Measurements from ENCODE around the gene CHIT1. TPM values are rescaled to one million over a fixed set of nuclear protein-coding genes. Genes with fewer than 3 reads are reported as not detected.
"Not testable (repeated sequence)": the region's sequence is repeated elsewhere in the genome, so short reads cannot be mapped to it uniquely, and the experiment has no call there.

Gene CHIT1
- total and polyA plus RNA-seq, 7 experiments from 2014 or later = 0.76 to 2.2 (median 1.1) TPM; not detected in 2

DNA sequence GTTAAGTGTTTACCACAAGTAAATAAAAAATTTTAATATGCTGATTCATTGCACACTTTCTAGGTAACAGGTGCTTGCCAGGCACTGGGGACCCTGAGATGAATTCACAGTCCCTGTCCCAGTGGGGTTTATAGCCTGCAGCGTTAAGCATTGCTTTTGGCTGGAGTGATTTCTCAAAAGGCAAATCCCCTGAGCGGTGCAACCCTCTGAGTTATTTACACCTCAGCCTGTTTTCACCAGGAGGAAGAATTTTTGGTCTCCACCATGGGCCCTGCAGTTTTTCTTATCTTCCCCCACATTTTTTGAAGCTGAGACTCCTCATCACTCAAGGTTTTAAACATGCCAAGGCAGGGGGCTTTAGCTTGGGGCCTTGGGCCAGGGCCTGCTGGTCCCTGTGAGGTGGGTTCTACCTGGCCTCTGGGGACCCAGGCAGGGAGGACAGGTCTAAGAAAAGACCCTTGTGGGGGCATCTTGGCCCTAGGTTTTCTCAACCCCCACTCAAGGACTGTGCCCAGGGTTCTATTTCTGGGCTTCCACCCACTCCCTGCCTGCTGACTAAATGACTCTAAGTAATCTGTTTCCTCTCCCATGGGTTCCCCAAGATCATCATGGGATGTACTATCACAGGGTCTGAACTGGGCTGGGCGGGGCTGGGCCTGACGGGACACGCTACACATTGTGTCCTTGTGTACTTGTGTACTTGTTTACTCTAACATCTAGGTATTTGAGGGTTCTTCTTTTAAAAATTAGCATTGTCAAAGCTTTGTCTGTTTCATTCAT is 10.2 kb upstream of the CHIT1 start:
- Histone ChIP-seq H3K4me3 (ENCODE audit: low read length) (no peak overlapping the region), H3K4me1 (ENCODE audit: control insufficient read depth in 2 of 2, insufficient read depth in 2 of 2, low read length in 2 of 2) (no peaks in the 10 kb centered on the region), H3K27ac (ENCODE audit: low read depth, low read length) (no peak overlapping the region), H3K27me3 (ENCODE audit: control insufficient read depth in 2 of 2, insufficient read depth in 2 of 2, low read length in 2 of 2) (no peaks in the 10 kb centered on the region), H3K36me3 (ENCODE audit: control insufficient read depth in 2 of 3, insufficient read depth in 3 of 3, low read length in 3 of 3) (no peaks in the 10 kb centered on the region), H3K9me3 (ENCODE audit: control insufficient read depth in 2 of 3, low read length in 3 of 3) (peaks cover 0 to 9% (median 0%) of the 10 kb centered on the region in 3 experiments)
- DNase-seq = no peak
- H3K27ac Mint-ChIP-seq = no peak overlapping the region
- no peaks in the 10 kb centered on the region for H3K4me1 Mint-ChIP-seq
- no peak for ATAC-seq
- peaks cover 5 to 30% (median 17%) of the 10 kb centered on the region in 11 donors for H3K9me3 Mint-ChIP-seq
- ChIA-PET CTCF (no interaction called here), POLR2A (no interaction called here)
- no peak overlapping the region for H3K4me3 Mint-ChIP-seq
- peaks cover 29 to 39% (median 33%) of the 10 kb centered on the region in 5 donors for H3K27me3 Mint-ChIP-seq
- H3K36me3 Mint-ChIP-seq = peaks cover 0 to 16% (median 2%) of the 10 kb centered on the region in 5 donors
- intact Hi-C loops (cut with micrococcal nuclease) = no loop called here

DNA sequence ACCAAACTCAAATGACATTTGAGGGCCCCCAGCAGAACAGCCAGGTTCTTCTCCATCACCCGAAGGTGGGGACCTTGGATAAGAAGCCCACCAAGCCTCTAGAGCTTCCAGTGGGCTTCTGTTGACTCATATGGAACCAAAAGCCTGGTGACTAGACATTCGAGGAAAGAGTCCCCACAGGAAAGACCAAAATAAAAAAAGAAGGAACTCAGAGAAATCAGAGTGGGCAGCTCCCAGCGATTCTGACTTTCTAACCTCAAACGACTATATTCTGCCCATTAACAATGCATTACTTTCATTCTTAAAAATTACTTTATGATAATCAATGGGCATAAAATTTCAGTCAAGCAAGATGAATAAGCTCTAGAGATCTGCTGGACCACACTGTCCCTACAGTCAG is 9.6 kb upstream of the CHIT1 start:
- H3K9me3 ChIP-seq (ENCODE audit: control insufficient read depth in 2 of 3, low read length in 3 of 3) = peaks cover 0 to 9% (median 0%) of the 10 kb centered on the region in 3 experiments
- Mint-ChIP-seq H3K36me3 (peaks cover 0 to 19% (median 2%) of the 10 kb centered on the region in 5 donors), H3K27ac (no peak overlapping the region), H3K4me1 (no peaks in the 10 kb centered on the region), H3K9me3 (peaks cover 11 to 37% (median 22%) of the 10 kb centered on the region in 11 donors), H3K4me3 (no peak overlapping the region), H3K27me3 (peaks cover 28 to 37% (median 33%) of the 10 kb centered on the region in 5 donors)
- no peak overlapping the region for H3K4me3 ChIP-seq (ENCODE audit: low read length)
- CTCF ChIA-PET = interaction anchor here (0.6 kb wide), 1 partner anchor 25 kb away, joined by 3 read pairs; no protein-coding TSS in a partner anchor
- H3K36me3 ChIP-seq (ENCODE audit: control insufficient read depth in 2 of 3, insufficient read depth in 3 of 3, low read length in 3 of 3) = no peaks in the 10 kb centered on the region
- H3K27me3 ChIP-seq (ENCODE audit: control insufficient read depth in 2 of 2, insufficient read depth in 2 of 2, low read length in 2 of 2) = no peaks in the 10 kb centered on the region
- intact Hi-C loops (cut with micrococcal nuclease) = no loop called here
- ATAC-seq (no peak), DNase-seq (no peak)
- POLR2A ChIA-PET = no interaction called here
- H3K4me1 ChIP-seq (ENCODE audit: control insufficient read depth in 2 of 2, insufficient read depth in 2 of 2, low read length in 2 of 2) = no peaks in the 10 kb centered on the region
- no peak overlapping the region for H3K27ac ChIP-seq (ENCODE audit: low read depth, low read length)

GRCh38 chr1:203238535-203238934 is 9.1 kb upstream of the CHIT1 start:
- Histone ChIP-seq H3K4me1 (ENCODE audit: control insufficient read depth in 2 of 2, insufficient read depth in 2 of 2, low read length in 2 of 2) (no peaks in the 10 kb centered on the region), H3K27ac (ENCODE audit: low read depth, low read length) (no peak overlapping the region), H3K9me3 (ENCODE audit: control insufficient read depth in 2 of 3, low read length in 3 of 3) (peaks cover 0 to 9% (median 0%) of the 10 kb centered on the region in 3 experiments), H3K36me3 (ENCODE audit: control insufficient read depth in 2 of 3, insufficient read depth in 3 of 3, low read length in 3 of 3) (no peaks in the 10 kb centered on the region), H3K4me3 (ENCODE audit: low read length) (no peak overlapping the region), H3K27me3 (ENCODE audit: control insufficient read depth in 2 of 2, insufficient read depth in 2 of 2, low read length in 2 of 2) (no peaks in the 10 kb centered on the region)
- Mint-ChIP-seq H3K27ac (no peak overlapping the region), H3K4me1 (no peaks in the 10 kb centered on the region), H3K27me3 (peaks cover 26 to 43% (median 35%) of the 10 kb centered on the region in 5 donors), H3K36me3 (peaks cover 2 to 24% (median 5%) of the 10 kb centered on the region in 5 donors), H3K9me3 (peaks cover 15 to 42% (median 26%) of the 10 kb centered on the region in 11 donors), H3K4me3 (no peak overlapping the region)
- POLR2A ChIA-PET = no interaction called here
- no peak for ATAC-seq
- no peak for DNase-seq
- CTCF ChIA-PET = interaction anchor here (0.6 kb wide), 1 partner anchor 24 kb away, joined by 3 read pairs; no protein-coding TSS in a partner anchor
- intact Hi-C loops (cut with micrococcal nuclease) = no loop called here

- DNase-seq; ATAC-seq; CTCF ChIA-PET; H3K4me3 Mint-ChIP-seq; H3K27ac Mint-ChIP-seq; POLR2A ChIA-PET; H3K4me1 ChIP-seq (ENCODE audit: control insufficient read depth in 2 of 2, insufficient read depth in 2 of 2, low read length in 2 of 2); intact Hi-C loops (cut with micrococcal nuclease); H3K27me3 ChIP-seq (ENCODE audit: control insufficient read depth in 2 of 2, insufficient read depth in 2 of 2, low read length in 2 of 2); H3K27ac ChIP-seq (ENCODE audit: low read depth, low read length); H3K9me3 ChIP-seq (ENCODE audit: control insufficient read depth in 2 of 3, low read length in 3 of 3); H3K36me3 ChIP-seq (ENCODE audit: control insufficient read depth in 2 of 3, insufficient read depth in 3 of 3, low read length in 3 of 3); H3K4me1 Mint-ChIP-seq; H3K4me3 ChIP-seq (ENCODE audit: low read length): not testable (repeated sequence)
- Mint-ChIP-seq H3K9me3 (peaks cover 15 to 54% (median 28%) of the 10 kb centered on the region in 11 donors), H3K36me3 (peaks cover 2 to 22% (median 5%) of the 10 kb centered on the region in 5 donors), H3K27me3 (peaks cover 19 to 41% (median 27%) of the 10 kb centered on the region in 5 donors)
Measured at GRCh38 chr1:203234901-203235300, 5.4 kb upstream of the CHIT1 start.

- intact Hi-C loops (cut with micrococcal nuclease) = no loop called here
- CTCF ChIA-PET = interaction anchor here (1.0 kb wide), 1 partner anchor 10 kb away, joined by 3 read pairs; no protein-coding TSS in a partner anchor
- H3K27ac ChIP-seq (ENCODE audit: low read depth, low read length) = no peak overlapping the region
- H3K4me3 ChIP-seq (ENCODE audit: low read length) = no peak overlapping the region
- ATAC-seq = no peak
- Mint-ChIP-seq H3K27me3 (peaks cover 13 to 27% (median 17%) of the 10 kb centered on the region in 5 donors), H3K9me3 (peaks cover 0 to 13% (median 2%) of the 10 kb centered on the region in 11 donors), H3K4me3 (no peak overlapping the region), H3K4me1 (no peaks in the 10 kb centered on the region), H3K27ac (no peak overlapping the region), H3K36me3 (peaks cover 0 to 2% (median under 1%) of the 10 kb centered on the region in 5 donors)
- no peaks in the 10 kb centered on the region for H3K27me3 ChIP-seq (ENCODE audit: control insufficient read depth in 2 of 2, insufficient read depth in 2 of 2, low read length in 2 of 2)
- no peak for DNase-seq
- POLR2A ChIA-PET = no interaction called here
- H3K4me1 ChIP-seq (ENCODE audit: control insufficient read depth in 2 of 2, insufficient read depth in 2 of 2, low read length in 2 of 2) = no peaks in the 10 kb centered on the region
- no peaks in the 10 kb centered on the region for H3K36me3 ChIP-seq (ENCODE audit: control insufficient read depth in 2 of 3, insufficient read depth in 3 of 3, low read length in 3 of 3)
- no peaks in the 10 kb centered on the region for H3K9me3 ChIP-seq (ENCODE audit: control insufficient read depth in 2 of 3, low read length in 3 of 3)
Measured at GRCh38 chr1:203228670-203229069, 803 bp downstream of the CHIT1 start.

GRCh38 chr1:203227371-203228083 is 1.9 kb downstream of the CHIT1 start:
- H3K36me3 ChIP-seq (ENCODE audit: control insufficient read depth in 2 of 3, insufficient read depth in 3 of 3, low read length in 3 of 3) = no peaks in the 10 kb centered on the region
- H3K4me3 ChIP-seq (ENCODE audit: low read length) = no peak overlapping the region
- H3K4me1 Mint-ChIP-seq = no peaks in the 10 kb centered on the region
- no peak overlapping the region for H3K4me3 Mint-ChIP-seq
- no peaks in the 10 kb centered on the region for H3K27me3 ChIP-seq (ENCODE audit: control insufficient read depth in 2 of 2, insufficient read depth in 2 of 2, low read length in 2 of 2)
- H3K9me3 ChIP-seq (ENCODE audit: control insufficient read depth in 2 of 3, low read length in 3 of 3) = no peaks in the 10 kb centered on the region
- POLR2A ChIA-PET = no interaction called here
- ATAC-seq (no peak), DNase-seq (no peak)
- no peaks in the 10 kb centered on the region for H3K4me1 ChIP-seq (ENCODE audit: control insufficient read depth in 2 of 2, insufficient read depth in 2 of 2, low read length in 2 of 2)
- no peak overlapping the region for H3K27ac ChIP-seq (ENCODE audit: low read depth, low read length)
- CTCF ChIA-PET = interaction anchor here (1.0 kb wide), 1 partner anchor 9 kb away, joined by 3 read pairs; no protein-coding TSS in a partner anchor
- H3K9me3 Mint-ChIP-seq = peaks cover 0 to 6% (median 0%) of the 10 kb centered on the region in 11 donors
- no peaks in the 10 kb centered on the region for H3K36me3 Mint-ChIP-seq
- H3K27ac Mint-ChIP-seq = no peak overlapping the region
- intact Hi-C loops (cut with micrococcal nuclease) = no loop called here
- H3K27me3 Mint-ChIP-seq = peaks cover 9 to 17% (median 12%) of the 10 kb centered on the region in 5 donors

Data from naive thymus-derived CD4-positive, alpha-beta T cell (primary cell).